ENCODE data around the gene PPT1. TPM values are rescaled to one million over a fixed set of nuclear protein-coding genes. Genes with fewer than 3 reads are reported as not detected.

Gene PPT1
- total RNA-seq, 1 donor from 2014 or later: 110 TPM

DNA sequence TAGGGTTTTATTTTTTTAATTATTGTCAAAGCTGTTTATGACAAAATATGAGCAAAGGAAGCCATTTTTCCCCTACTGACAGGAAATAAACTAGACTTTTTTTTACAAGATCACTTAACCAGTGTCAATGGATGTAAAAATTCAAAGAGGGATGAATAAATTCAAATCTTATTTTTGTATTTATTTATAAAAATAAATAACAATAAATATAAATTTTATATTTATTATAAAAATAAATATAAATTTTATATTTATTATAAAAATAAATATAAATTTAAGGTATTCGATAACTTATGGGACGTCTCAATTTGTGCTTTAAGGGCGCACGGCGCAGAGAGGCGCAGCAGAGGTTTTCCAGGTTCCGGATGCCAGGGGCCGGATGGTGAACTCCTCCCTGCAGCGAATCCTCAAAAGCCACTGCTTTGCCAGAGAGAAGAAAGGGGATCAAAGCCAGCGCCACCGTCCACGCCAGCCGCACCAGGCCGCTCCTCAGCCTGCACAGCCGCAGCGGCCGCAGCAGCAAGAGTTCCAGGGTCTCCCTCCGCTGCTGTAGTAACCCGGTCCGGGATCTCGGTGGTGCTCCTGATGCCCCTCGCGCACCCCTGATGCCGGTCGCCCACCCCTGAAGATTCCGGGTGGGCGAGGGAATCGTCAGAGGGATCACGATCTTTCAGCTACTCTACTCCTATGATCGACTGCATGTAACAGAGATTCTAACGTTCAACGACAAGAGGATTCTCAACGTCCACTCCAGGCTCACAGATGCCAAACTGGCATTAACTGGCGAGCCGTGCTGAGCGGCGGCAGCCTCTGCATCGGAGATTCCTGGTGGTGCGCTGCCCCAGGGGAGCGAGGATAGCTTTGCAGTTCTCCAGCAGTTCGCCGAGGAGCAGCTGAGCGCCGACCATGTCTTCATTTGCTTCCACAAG, 35.6 kb upstream of the PPT1 start:
- H3K27me3 ChIP-seq: no peaks in the 10 kb centered on the region
- no peak for DNase-seq (ENCODE audit: low spot score)
- Mint-ChIP-seq H3K4me3 (no peak overlapping the region), H3K9me3 (peaks cover 3% of the 10 kb centered on the region), H3K27ac (no peak overlapping the region), H3K36me3 (no peaks in the 10 kb centered on the region), H3K27me3 (ENCODE audit: insufficient read depth, low read depth) (peaks cover 5% of the 10 kb centered on the region), H3K4me1 (no peaks in the 10 kb centered on the region)
- H3K36me3 ChIP-seq: no peaks in the 10 kb centered on the region
- no peaks in the 10 kb centered on the region for H3F3A ChIP-seq (ENCODE audit: low read depth)
- H3K4me2 ChIP-seq: no peak overlapping the region
- H3K9ac ChIP-seq: no peak overlapping the region
- H2AFZ ChIP-seq (replicated peaks): no peak overlapping the region
- H3K79me2 ChIP-seq (ENCODE audit: low read depth): no peaks in the 10 kb centered on the region
- H4K20me1 ChIP-seq (ENCODE audit: low read depth): no peaks in the 10 kb centered on the region
- TF ChIP-seq CTCF (IDR thresholded peaks at IDR 0.05) (no peak), EZH2phosphoT487 (IDR thresholded peaks at IDR 0.05) (no peak), EZH2 (IDR thresholded peaks at IDR 0.05) (no peak)
- H3K27ac ChIP-seq: no peak overlapping the region
- no peak overlapping the region for H3K4me3 ChIP-seq
- no peaks in the 10 kb centered on the region for H3K4me1 ChIP-seq
- H3K9me3 ChIP-seq (ENCODE audit: low read depth): no peaks in the 10 kb centered on the region

GRCh38 chr1:40130892-40131291, 33.8 kb upstream of the PPT1 start:
- no peaks in the 10 kb centered on the region for H4K20me1 ChIP-seq (ENCODE audit: low read depth)
- H3K4me1 ChIP-seq: no peaks in the 10 kb centered on the region
- no peak for TF ChIP-seq EZH2phosphoT487 (IDR thresholded peaks at IDR 0.05)
- TF ChIP-seq EZH2 (IDR thresholded peaks at IDR 0.05): no peak
- TF ChIP-seq CTCF (IDR thresholded peaks at IDR 0.05): no peak
- no peak overlapping the region for H3K27ac ChIP-seq
- no peaks in the 10 kb centered on the region for H3K36me3 Mint-ChIP-seq
- H3K27ac Mint-ChIP-seq: no peak overlapping the region
- no peaks in the 10 kb centered on the region for H3K9me3 ChIP-seq (ENCODE audit: low read depth)
- no peak overlapping the region for H2AFZ ChIP-seq (replicated peaks)
- H3F3A ChIP-seq (ENCODE audit: low read depth): no peaks in the 10 kb centered on the region
- no peaks in the 10 kb centered on the region for H3K36me3 ChIP-seq
- no peak overlapping the region for H3K4me3 ChIP-seq
- no peaks in the 10 kb centered on the region for H3K4me1 Mint-ChIP-seq
- no peak for DNase-seq (ENCODE audit: low spot score)
- peaks cover 3% of the 10 kb centered on the region for H3K9me3 Mint-ChIP-seq
- no peak overlapping the region for H3K4me3 Mint-ChIP-seq
- no peaks in the 10 kb centered on the region for H3K27me3 ChIP-seq
- H3K79me2 ChIP-seq (ENCODE audit: low read depth): no peaks in the 10 kb centered on the region
- H3K4me2 ChIP-seq: no peak overlapping the region
- peaks cover 5% of the 10 kb centered on the region for H3K27me3 Mint-ChIP-seq (ENCODE audit: insufficient read depth, low read depth)
- no peak overlapping the region for H3K9ac ChIP-seq

- Mint-ChIP-seq H3K36me3 (no peaks in the 10 kb centered on the region), H3K9me3 (no peaks in the 10 kb centered on the region), H3K27ac (no peak overlapping the region), H3K27me3 (ENCODE audit: insufficient read depth, low read depth) (no peaks in the 10 kb centered on the region), H3K4me3 (no peak overlapping the region), H3K4me1 (no peaks in the 10 kb centered on the region)
- Histone ChIP-seq H3K9me3 (ENCODE audit: low read depth) (no peaks in the 10 kb centered on the region), H3K36me3 (no peaks in the 10 kb centered on the region), H3K27ac (no peak overlapping the region), H3K4me3 (no peak overlapping the region), H2AFZ (replicated peaks) (no peak overlapping the region), H3K79me2 (ENCODE audit: low read depth) (no peaks in the 10 kb centered on the region), H3K4me1 (no peaks in the 10 kb centered on the region), H3K9ac (no peak overlapping the region), H3K27me3 (peaks cover 22% of the 10 kb centered on the region), H3K4me2 (no peak overlapping the region), H3F3A (ENCODE audit: low read depth) (no peaks in the 10 kb centered on the region), H4K20me1 (ENCODE audit: low read depth) (no peaks in the 10 kb centered on the region)
- no peak for DNase-seq (ENCODE audit: low spot score)
- TF ChIP-seq EZH2phosphoT487 (IDR thresholded peaks at IDR 0.05) (no peak), CTCF (IDR thresholded peaks at IDR 0.05) (no peak), EZH2 (IDR thresholded peaks at IDR 0.05) (no peak)
These were observed 25.8 kb upstream of the PPT1 start for GRCh38 chr1:40122855-40123254.

All from neural progenitor cell (in vitro differentiated cells).